ENCODE results near the gene PLEKHN1.
A peak's percentile ranks its signal among the peaks of the same experiment; 100 is the strongest.

The PLEKHN1 gene

GRCh38 chr1:943545-944340 lies 22.5 kb upstream of the PLEKHN1 start (continued):
- TF ChIP-seq, protein P1, sequence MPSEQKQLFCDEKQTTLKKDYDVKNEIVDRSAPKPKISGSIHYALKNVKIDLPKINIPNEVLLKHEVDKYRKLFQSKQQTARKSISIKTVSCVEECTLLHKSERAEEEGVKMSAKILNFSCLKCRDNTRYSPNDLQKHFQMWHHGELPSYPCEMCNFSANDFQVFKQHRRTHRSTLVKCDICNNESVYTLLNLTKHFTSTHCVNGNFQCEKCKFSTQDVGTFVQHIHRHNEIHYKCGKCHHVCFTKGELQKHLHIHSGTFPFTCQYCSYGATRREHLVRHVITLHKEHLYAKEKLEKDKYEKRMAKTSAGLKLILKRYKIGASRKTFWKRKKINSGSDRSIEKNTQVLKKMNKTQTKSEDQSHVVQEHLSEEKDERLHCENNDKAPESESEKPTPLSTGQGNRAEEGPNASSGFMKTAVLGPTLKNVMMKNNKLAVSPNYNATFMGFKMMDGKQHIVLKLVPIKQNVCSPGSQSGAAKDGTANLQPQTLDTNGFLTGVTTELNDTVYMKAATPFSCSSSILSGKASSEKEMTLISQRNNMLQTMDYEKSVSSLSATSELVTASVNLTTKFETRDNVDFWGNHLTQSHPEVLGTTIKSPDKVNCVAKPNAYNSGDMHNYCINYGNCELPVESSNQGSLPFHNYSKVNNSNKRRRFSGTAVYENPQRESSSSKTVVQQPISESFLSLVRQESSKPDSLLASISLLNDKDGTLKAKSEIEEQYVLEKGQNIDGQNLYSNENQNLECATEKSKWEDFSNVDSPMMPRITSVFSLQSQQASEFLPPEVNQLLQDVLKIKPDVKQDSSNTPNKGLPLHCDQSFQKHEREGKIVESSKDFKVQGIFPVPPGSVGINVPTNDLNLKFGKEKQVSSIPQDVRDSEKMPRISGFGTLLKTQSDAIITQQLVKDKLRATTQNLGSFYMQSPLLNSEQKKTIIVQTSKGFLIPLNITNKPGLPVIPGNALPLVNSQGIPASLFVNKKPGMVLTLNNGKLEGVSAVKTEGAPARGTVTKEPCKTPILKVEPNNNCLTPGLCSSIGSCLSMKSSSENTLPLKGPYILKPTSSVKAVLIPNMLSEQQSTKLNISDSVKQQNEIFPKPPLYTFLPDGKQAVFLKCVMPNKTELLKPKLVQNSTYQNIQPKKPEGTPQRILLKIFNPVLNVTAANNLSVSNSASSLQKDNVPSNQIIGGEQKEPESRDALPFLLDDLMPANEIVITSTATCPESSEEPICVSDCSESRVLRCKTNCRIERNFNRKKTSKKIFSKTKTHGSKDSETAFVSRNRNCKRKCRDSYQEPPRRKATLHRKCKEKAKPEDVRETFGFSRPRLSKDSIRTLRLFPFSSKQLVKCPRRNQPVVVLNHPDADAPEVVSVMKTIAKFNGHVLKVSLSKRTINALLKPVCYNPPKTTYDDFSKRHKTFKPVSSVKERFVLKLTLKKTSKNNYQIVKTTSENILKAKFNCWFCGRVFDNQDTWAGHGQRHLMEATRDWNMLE (tag by site-specific recombination; conservative IDR thresholded peaks at IDR 0.05; ENCODE audit: low read depth) = no peak
- TF ChIP-seq BCL11B (tag by site-specific recombination; IDR thresholded peaks at IDR 0.05; ENCODE audit: low read depth) = peak; percentile 89
- TF ChIP-seq, protein P2, sequence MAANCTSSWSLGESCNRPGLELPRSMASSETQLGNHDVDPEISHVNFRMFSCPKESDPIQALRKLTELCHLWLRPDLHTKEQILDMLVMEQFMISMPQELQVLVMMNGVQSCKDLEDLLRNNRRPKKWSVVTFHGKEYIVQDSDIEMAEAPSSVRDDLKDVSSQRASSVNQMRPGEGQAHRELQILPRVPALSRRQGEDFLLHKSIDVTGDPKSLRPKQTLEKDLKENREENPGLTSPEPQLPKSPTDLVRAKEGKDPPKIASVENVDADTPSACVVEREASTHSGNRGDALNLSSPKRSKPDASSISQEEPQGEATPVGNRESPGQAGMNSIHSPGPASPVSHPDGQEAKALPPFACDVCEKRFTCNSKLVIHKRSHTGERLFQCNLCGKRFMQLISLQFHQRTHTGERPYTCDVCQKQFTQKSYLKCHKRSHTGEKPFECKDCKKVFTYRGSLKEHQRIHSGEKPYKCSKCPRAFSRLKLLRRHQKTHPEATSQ (tag by site-specific recombination; IDR thresholded peaks at IDR 0.05) = 0 out of 2 replicates have a peak, but pooled peaks have one; percentile 19
- TF ChIP-seq, protein P3, sequence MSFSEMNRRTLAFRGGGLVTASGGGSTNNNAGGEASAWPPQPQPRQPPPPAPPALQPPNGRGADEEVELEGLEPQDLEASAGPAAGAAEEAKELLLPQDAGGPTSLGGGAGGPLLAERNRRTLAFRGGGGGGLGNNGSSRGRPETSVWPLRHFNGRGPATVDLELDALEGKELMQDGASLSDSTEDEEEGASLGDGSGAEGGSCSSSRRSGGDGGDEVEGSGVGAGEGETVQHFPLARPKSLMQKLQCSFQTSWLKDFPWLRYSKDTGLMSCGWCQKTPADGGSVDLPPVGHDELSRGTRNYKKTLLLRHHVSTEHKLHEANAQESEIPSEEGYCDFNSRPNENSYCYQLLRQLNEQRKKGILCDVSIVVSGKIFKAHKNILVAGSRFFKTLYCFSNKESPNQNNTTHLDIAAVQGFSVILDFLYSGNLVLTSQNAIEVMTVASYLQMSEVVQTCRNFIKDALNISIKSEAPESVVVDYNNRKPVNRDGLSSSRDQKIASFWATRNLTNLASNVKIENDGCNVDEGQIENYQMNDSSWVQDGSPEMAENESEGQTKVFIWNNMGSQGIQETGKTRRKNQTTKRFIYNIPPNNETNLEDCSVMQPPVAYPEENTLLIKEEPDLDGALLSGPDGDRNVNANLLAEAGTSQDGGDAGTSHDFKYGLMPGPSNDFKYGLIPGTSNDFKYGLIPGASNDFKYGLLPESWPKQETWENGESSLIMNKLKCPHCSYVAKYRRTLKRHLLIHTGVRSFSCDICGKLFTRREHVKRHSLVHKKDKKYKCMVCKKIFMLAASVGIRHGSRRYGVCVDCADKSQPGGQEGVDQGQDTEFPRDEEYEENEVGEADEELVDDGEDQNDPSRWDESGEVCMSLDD (tag by site-specific recombination; IDR thresholded peaks at IDR 0.05) = no peak; the same call in 1 of the 2 replicates

GRCh38 chr1:944341-945325 lies 21.6 kb upstream of the PLEKHN1 start:
- peaks cover 28% of the 10 kb centered on the region for H3K4me1 ChIP-seq (ENCODE audit: control insufficient read depth, insufficient read depth, low read length)
- peaks cover 0 to 67% of the 10 kb centered on the region in 2 experiments; a peak in 1 of 3 replicates for H3K36me3 ChIP-seq (ENCODE audit: control insufficient read depth in 2 of 2, insufficient read depth in 1 of 2, low read length in 2 of 2)
- ChIA-PET CTCF (interaction anchor here (1.2 kb wide), 1 partner anchor 8 kb away, joined by 4 read pairs; no protein-coding TSS in a partner anchor), POLR2A (interaction anchor here (1.0 to 9.4 kb wide), 10 partner anchors 8 to 144 kb away, joined by 4 to 111 read pairs (median 8); partner anchors contain the start of gene PLEKHN1)
- H3K4me3 ChIP-seq (ENCODE audit: low read depth, low read length) = no peak overlapping the region
- H3K27ac ChIP-seq (ENCODE audit: extremely low read depth, low read depth, low read length) = peak overlapping the region; percentile 98
- no peaks in the 10 kb centered on the region for H3K9me3 ChIP-seq (ENCODE audit: control insufficient read depth, insufficient read depth, low read depth, low read length)
- no peak for TF ChIP-seq ZNF768 (tag by site-specific recombination; IDR thresholded peaks at IDR 0.05)
- TF ChIP-seq ZNF664 (tag by site-specific recombination; IDR thresholded peaks at IDR 0.05) = no peak
- TF ChIP-seq EGR2 (tag by site-specific recombination; IDR thresholded peaks at IDR 0.05; ENCODE audit: low read depth) = peak; percentile 58
- 0 out of 2 replicates have a peak, but pooled peaks have one; percentile 30 for TF ChIP-seq BCL11B (tag by site-specific recombination; IDR thresholded peaks at IDR 0.05; ENCODE audit: low read depth)
- no peak for TF ChIP-seq ZNF785 (tag by site-specific recombination; IDR thresholded peaks at IDR 0.05)
- TF ChIP-seq ZNF423 (tag by site-specific recombination; IDR thresholded peaks at IDR 0.05) = no peak
- no peak for TF ChIP-seq OVOL3 (tag by site-specific recombination; IDR thresholded peaks at IDR 0.05)
- no peak for TF ChIP-seq ZSCAN16 (tag by site-specific recombination; IDR thresholded peaks at IDR 0.05)
- TF ChIP-seq ZNF670 (tag by site-specific recombination; IDR thresholded peaks at IDR 0.05; ENCODE audit: low read depth) = no peak
- TF ChIP-seq ZSCAN30 (tag by site-specific recombination; IDR thresholded peaks at IDR 0.05) = peak; percentile 26; the same call in 1 of the 2 replicates
- TF ChIP-seq, protein P4, sequence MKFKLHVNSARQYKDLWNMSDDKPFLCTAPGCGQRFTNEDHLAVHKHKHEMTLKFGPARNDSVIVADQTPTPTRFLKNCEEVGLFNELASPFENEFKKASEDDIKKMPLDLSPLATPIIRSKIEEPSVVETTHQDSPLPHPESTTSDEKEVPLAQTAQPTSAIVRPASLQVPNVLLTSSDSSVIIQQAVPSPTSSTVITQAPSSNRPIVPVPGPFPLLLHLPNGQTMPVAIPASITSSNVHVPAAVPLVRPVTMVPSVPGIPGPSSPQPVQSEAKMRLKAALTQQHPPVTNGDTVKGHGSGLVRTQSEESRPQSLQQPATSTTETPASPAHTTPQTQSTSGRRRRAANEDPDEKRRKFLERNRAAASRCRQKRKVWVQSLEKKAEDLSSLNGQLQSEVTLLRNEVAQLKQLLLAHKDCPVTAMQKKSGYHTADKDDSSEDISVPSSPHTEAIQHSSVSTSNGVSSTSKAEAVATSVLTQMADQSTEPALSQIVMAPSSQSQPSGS (tag by site-specific recombination; IDR thresholded peaks at IDR 0.05; ENCODE audit: low read depth) = peak; percentile 62; the same call in 1 of the 2 replicates
- no peak for TF ChIP-seq ZNF548 (tag by site-specific recombination; IDR thresholded peaks at IDR 0.05)
- no peak for TF ChIP-seq ZNF112 (tag by site-specific recombination; IDR thresholded peaks at IDR 0.05)
- TF ChIP-seq PATZ1 (tag by site-specific recombination; IDR thresholded peaks at IDR 0.05) = peak; percentile 20; the same call in 1 of the 2 replicates

Data from HEK293 (cell line).